ENCODE measurements around the gene FUCA2.

DNA sequence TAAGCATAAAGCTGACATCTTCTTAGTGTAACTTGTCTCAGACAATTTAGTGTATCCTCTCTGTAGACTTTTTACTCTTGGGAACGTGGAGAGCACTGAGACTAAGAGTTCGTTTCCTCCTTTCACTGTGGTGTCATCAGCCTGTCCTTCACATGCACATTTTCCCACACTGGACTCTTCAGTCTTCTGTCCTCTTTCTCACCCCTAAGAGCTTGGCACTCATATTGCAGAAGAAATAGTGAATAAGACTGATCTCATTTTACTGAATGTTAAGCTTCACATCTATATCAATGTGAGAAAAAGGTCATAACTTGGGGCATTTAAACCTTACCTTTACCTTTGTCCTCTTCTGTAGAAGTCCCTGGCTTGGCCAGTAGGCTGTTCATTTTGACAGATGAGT lies 25.6 kb downstream of the FUCA2 start:
- TF ChIP-seq CSRNP3 (CRISPR knock-in tag; IDR thresholded peaks at IDR 0.05) (no peak), ZFP30 (CRISPR knock-in tag; IDR thresholded peaks at IDR 0.05) (no peak), CREB5 (CRISPR knock-in tag; IDR thresholded peaks at IDR 0.05; ENCODE audit: low read depth) (no peak), GLIS3 (CRISPR knock-in tag; IDR thresholded peaks at IDR 0.05) (no peak), SNAI2 (CRISPR knock-in tag; IDR thresholded peaks at IDR 0.05) (no peak), ARNTL (CRISPR knock-in tag; IDR thresholded peaks at IDR 0.05; ENCODE audit: borderline replicate concordance, low read depth) (no peak), ZFP3 (CRISPR knock-in tag; IDR thresholded peaks at IDR 0.05) (no peak), ZNF70 (CRISPR knock-in tag; IDR thresholded peaks at IDR 0.05) (no peak), ESRRG (CRISPR knock-in tag; IDR thresholded peaks at IDR 0.05) (no peak), ISL1 (CRISPR knock-in tag; IDR thresholded peaks at IDR 0.05) (no peak), ZNF565 (CRISPR knock-in tag; conservative IDR thresholded peaks at IDR 0.05; ENCODE audit: low read depth) (no peak), OSR1 (CRISPR knock-in tag; IDR thresholded peaks at IDR 0.05) (no peak)
- TF ChIP-seq, protein P1, sequence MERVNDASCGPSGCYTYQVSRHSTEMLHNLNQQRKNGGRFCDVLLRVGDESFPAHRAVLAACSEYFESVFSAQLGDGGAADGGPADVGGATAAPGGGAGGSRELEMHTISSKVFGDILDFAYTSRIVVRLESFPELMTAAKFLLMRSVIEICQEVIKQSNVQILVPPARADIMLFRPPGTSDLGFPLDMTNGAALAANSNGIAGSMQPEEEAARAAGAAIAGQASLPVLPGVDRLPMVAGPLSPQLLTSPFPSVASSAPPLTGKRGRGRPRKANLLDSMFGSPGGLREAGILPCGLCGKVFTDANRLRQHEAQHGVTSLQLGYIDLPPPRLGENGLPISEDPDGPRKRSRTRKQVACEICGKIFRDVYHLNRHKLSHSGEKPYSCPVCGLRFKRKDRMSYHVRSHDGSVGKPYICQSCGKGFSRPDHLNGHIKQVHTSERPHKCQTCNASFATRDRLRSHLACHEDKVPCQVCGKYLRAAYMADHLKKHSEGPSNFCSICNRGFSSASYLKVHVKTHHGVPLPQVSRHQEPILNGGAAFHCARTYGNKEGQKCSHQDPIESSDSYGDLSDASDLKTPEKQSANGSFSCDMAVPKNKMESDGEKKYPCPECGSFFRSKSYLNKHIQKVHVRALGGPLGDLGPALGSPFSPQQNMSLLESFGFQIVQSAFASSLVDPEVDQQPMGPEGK (CRISPR knock-in tag; IDR thresholded peaks at IDR 0.05; ENCODE audit: borderline replicate concordance): no peak
- TF ChIP-seq, protein P2, sequence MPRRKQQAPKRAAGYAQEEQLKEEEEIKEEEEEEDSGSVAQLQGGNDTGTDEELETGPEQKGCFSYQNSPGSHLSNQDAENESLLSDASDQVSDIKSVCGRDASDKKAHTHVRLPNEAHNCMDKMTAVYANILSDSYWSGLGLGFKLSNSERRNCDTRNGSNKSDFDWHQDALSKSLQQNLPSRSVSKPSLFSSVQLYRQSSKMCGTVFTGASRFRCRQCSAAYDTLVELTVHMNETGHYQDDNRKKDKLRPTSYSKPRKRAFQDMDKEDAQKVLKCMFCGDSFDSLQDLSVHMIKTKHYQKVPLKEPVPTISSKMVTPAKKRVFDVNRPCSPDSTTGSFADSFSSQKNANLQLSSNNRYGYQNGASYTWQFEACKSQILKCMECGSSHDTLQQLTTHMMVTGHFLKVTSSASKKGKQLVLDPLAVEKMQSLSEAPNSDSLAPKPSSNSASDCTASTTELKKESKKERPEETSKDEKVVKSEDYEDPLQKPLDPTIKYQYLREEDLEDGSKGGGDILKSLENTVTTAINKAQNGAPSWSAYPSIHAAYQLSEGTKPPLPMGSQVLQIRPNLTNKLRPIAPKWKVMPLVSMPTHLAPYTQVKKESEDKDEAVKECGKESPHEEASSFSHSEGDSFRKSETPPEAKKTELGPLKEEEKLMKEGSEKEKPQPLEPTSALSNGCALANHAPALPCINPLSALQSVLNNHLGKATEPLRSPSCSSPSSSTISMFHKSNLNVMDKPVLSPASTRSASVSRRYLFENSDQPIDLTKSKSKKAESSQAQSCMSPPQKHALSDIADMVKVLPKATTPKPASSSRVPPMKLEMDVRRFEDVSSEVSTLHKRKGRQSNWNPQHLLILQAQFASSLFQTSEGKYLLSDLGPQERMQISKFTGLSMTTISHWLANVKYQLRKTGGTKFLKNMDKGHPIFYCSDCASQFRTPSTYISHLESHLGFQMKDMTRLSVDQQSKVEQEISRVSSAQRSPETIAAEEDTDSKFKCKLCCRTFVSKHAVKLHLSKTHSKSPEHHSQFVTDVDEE (CRISPR knock-in tag; IDR thresholded peaks at IDR 0.05): no peak

Data from SK-N-SH treated with all-trans-retinoic acid at 6 μM for 48 hours (cell line).